Peyer's patch (tissue), 4 donors: ENCODE results near the gene ZNF276.

Source experiments
- POLR2A ChIP-seq, 2 donors: fragments of 450-650 bp; IDR thresholded peaks; one replicate each; pipeline ENCODE4 v1.5.1; 2017; ENCODE audit warnings: antibody characterized with exemption in 2 of 2, mild to moderate bottlenecking in 2 of 2, moderate library complexity in 2 of 2
- TF ChIP-seq, protein P1 (sequence below), 6 experiments: fragments of 450-650 bp in 4 of 6; fragments of 200-600 bp in 2 of 6; sonication (generic) in 1 of 6; IDR thresholded peaks; one replicate each; pipeline ENCODE4 v1.5.1; 2017 to 2019; ENCODE audit warnings: antibody characterized with exemption in 6 of 6, mild to moderate bottlenecking in 3 of 6, moderate library complexity in 1 of 6

- TF ChIP-seq, protein P1, sequence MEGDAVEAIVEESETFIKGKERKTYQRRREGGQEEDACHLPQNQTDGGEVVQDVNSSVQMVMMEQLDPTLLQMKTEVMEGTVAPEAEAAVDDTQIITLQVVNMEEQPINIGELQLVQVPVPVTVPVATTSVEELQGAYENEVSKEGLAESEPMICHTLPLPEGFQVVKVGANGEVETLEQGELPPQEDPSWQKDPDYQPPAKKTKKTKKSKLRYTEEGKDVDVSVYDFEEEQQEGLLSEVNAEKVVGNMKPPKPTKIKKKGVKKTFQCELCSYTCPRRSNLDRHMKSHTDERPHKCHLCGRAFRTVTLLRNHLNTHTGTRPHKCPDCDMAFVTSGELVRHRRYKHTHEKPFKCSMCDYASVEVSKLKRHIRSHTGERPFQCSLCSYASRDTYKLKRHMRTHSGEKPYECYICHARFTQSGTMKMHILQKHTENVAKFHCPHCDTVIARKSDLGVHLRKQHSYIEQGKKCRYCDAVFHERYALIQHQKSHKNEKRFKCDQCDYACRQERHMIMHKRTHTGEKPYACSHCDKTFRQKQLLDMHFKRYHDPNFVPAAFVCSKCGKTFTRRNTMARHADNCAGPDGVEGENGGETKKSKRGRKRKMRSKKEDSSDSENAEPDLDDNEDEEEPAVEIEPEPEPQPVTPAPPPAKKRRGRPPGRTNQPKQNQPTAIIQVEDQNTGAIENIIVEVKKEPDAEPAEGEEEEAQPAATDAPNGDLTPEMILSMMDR (IDR thresholded peaks at IDR 0.05): no peak
- no peak for TF ChIP-seq POLR2A (IDR thresholded peaks at IDR 0.05)
Observed at GRCh38 chr16:89748076-89748475, 26.7 kb downstream of the ZNF276 start.
